GM12874 (cell line): ENCODE data around the gene COP1.

ENCODE experiments used
- CTCF ChIP-seq: IDR thresholded peaks from 2 replicates; pipeline ENCODE4 v1.5.1; 2011; ENCODE audit warnings: low read depth, mild to moderate bottlenecking, control low read depth, low read length, moderate library complexity; ENCODE audit not compliant: insufficient read depth

The COP1 gene

GRCh38 chr1:176051902-176052518, 155.1 kb downstream of the COP1 start:
- TF ChIP-seq CTCF = no peak

GRCh38 chr1:176051402-176051801, 155.7 kb downstream of the COP1 start:
- TF ChIP-seq CTCF = no peak

- no peak for TF ChIP-seq CTCF
These were observed 157.5 kb downstream of the COP1 start for GRCh38 chr1:176049582-176049981.

GRCh38 chr1:176046926-176047325, 160.2 kb downstream of the COP1 start:
- no peak for TF ChIP-seq CTCF

- TF ChIP-seq CTCF = no peak
These were observed 163.5 kb downstream of the COP1 start for GRCh38 chr1:176043537-176043936.

GRCh38 chr1:176033881-176034280, 173.2 kb downstream of the COP1 start:
- TF ChIP-seq CTCF = no peak

- no peak for TF ChIP-seq CTCF
These were observed 173.6 kb downstream of the COP1 start for GRCh38 chr1:176033474-176033873.
